ENCODE results near the gene KNOP1.
"Not testable (repeated sequence)": the region's sequence is repeated elsewhere in the genome, so short reads cannot be mapped to it uniquely, and the experiment has no call there.

Gene KNOP1

GRCh38 chr16:19737306-19738038, 19.4 kb upstream of the KNOP1 start:
- DNase-seq = no peak

GRCh38 chr16:19735074-19735867, 17.2 kb upstream of the KNOP1 start:
- DNase-seq = no peak

- no peak for DNase-seq
Observed at GRCh38 chr16:19733551-19733950, 15.5 kb upstream of the KNOP1 start.

- DNase-seq = no peak
Observed at GRCh38 chr16:19728636-19728965, 10.6 kb upstream of the KNOP1 start.

- DNase-seq = no peak
Observed at GRCh38 chr16:19722981-19723380, 5.0 kb upstream of the KNOP1 start.

GRCh38 chr16:19722269-19722952, 4.4 kb upstream of the KNOP1 start:
- DNase-seq = no peak

GRCh38 chr16:19718624-19718965, 568 bp upstream of the KNOP1 start:
- DNase-seq = no peak

GRCh38 chr16:19717314-19717713, 713 bp downstream of the KNOP1 start:
- no peak for DNase-seq

GRCh38 chr16:19716728-19717127, 1.3 kb downstream of the KNOP1 start:
- DNase-seq = not testable (repeated sequence)

GRCh38 chr16:19716183-19716582, 1.8 kb downstream of the KNOP1 start:
- no peak for DNase-seq

- no peak for DNase-seq
Observed at GRCh38 chr16:19715566-19715965, 2.5 kb downstream of the KNOP1 start.

GRCh38 chr16:19713697-19714096, 4.3 kb downstream of the KNOP1 start:
- no peak for DNase-seq

GRCh38 chr16:19712418-19713058, 5.5 kb downstream of the KNOP1 start:
- DNase-seq = no peak

GRCh38 chr16:19711643-19712042, 6.4 kb downstream of the KNOP1 start:
- DNase-seq = no peak

- no peak for DNase-seq
Observed at GRCh38 chr16:19710991-19711545, 7.0 kb downstream of the KNOP1 start.

GRCh38 chr16:19710191-19710908, 7.7 kb downstream of the KNOP1 start:
- no peak for DNase-seq

- no peak for DNase-seq
Observed at GRCh38 chr16:19709381-19710136, 8.5 kb downstream of the KNOP1 start.

- no peak for DNase-seq
Observed at GRCh38 chr16:19708296-19709205, 9.5 kb downstream of the KNOP1 start.

GRCh38 chr16:19707569-19708295, 10.3 kb downstream of the KNOP1 start:
- DNase-seq = no peak

GRCh38 chr16:19706846-19707245, 11.2 kb downstream of the KNOP1 start:
- no peak for DNase-seq

All from islet precursor cell (in vitro differentiated cells).